Muscle of back (tissue), 11 donors: ENCODE results near the gene ACADL. TPM values are rescaled to one million over a fixed set of nuclear protein-coding genes. Genes with fewer than 3 reads are reported as not detected.
"Not testable (repeated sequence)": the region's sequence is repeated elsewhere in the genome, so short reads cannot be mapped to it uniquely, and the experiment has no call there.

Experiments used
- DNase-seq, 3 donors: peaks; one replicate each; pipeline versions ENCODE4 v3.0.0 to v3.0.0-alpha.2; 2013
- polyA plus RNA-seq, 10 donors: library from polyadenylated mRNA; unstranded; fragments of 120-200 nt; gene quantifications; one replicate each; pipeline ENCODE4 v1.2.1, GENCODE V29; 2013; ENCODE audit not compliant: insufficient read length in 10 of 10

Gene ACADL
- polyA plus RNA-seq, 10 donors, result 3.4 to 11.8 (median 8.3) TPM

DNA sequence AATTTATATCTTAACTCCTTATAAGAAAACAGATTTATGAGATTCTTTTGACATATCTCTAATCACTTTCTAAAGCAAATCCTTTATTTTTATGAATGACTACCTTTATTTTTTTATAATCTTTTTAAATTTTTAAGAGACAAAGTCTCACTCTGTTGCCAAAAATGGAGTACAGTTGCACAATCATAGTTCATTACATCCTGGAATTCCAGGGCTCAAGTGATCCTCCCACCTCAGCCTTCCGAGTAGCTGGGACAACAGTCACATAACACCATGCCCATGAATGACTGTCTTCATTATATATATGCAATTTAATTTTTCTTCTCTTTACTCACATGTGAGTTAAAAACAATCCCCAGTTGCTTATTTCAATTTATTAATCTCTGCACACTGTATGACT, 21.7 kb downstream of the ACADL start:
- DNase-seq, result no peak

DNA sequence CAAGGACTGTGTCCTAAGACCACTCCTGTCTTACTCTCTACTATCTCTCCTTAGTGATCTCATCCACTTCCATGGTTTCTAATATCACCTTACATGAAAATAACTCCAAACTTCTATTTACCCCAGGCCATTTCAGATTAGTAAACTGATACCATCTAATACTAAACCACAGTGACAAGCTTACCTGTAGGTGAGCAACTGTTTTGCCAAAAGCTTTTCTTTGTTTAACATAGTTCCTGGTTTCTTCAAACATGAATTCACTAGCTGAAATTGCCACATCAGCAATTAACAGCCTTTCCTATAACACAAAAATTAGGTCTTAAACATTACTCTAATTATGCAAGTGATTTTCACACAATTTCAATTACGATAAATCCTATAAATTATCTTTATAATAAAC, 22.1 kb downstream of the ACADL start:
- no peak for DNase-seq

DNA sequence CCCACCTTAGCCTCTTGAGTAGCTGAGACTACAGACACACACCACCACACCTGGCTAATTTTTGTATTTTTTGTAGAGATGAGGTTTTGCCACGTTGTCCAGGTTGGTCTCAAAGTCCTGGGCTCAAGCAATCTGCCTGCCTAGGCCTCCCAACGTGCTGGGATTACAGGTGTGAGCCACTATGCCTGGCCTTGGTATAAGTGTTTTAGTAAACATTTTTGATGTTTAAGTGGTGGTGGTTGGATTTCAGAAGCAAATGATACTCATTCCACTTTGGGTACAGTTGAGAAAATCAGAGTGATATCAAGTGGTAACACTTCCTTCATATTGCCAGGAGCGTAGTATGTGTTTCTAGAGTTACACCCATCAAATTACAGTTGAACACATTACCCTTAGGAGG, 25.4 kb downstream of the ACADL start:
- DNase-seq, result no peak

DNA sequence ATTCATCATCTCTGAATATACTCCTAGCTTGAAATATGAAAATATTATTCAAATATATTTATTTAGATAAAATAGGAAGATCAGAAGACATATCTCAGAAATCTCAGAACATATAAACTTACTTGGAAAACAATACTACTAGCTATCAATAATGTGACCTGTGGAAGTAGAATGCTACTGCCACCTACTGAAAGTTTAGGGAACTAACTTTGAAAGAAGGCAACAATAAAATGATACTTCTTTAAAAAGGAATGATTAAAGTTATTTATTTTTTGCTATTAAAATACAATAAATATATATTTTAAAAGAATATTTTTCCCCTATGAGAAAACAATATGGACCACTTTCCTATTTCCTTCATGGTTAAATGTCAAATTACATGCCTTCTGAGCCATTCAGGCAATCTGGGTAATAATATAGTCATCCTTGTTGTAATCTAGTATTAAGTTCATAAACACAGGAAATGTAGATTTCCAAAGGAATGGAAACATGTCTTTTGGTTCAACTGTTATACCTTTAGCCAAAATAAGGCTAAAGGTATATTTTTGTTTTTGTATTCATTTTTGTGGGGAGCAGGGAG, 26.0 kb downstream of the ACADL start:
- peak; percentile 10 to 22 (median 17) for DNase-seq

DNA sequence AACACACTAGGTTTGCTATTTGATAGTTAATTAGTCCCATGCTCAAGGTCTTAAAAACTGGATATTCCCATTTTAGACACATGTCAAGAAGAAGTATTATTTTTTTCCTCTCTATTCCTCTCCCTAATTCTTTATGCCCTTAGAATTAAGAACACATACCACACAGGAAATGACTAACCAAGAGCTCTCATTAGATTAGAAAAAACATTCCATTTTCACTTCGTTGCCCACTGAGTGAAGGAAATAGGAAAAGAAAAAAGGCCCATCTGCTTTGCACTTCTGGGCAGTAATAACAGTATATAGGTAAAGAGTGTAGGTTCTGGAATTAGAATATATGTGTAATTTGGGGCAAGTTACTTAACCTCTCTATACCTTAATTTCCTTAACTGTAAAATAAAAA, 26.9 kb downstream of the ACADL start:
- DNase-seq, result no peak

DNA sequence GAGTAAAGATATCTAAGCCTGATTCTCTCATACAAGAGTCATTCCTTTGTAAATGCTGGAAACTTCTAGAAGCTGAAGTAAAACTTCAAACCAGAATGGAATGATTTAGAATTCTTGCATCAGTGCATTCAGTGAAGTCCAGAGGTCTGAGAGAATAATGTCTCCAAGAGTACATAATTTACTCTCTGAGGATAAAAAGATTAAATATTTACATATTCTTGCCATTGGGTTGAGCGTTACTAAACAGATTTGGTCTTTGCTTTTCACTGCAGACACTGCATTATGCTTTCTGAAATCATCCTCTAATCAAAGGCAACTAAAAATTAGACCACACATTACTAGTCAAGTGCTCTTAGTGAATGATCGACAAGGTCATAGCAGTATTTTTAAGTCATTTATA, 27.5 kb downstream of the ACADL start:
- no peak for DNase-seq

DNA sequence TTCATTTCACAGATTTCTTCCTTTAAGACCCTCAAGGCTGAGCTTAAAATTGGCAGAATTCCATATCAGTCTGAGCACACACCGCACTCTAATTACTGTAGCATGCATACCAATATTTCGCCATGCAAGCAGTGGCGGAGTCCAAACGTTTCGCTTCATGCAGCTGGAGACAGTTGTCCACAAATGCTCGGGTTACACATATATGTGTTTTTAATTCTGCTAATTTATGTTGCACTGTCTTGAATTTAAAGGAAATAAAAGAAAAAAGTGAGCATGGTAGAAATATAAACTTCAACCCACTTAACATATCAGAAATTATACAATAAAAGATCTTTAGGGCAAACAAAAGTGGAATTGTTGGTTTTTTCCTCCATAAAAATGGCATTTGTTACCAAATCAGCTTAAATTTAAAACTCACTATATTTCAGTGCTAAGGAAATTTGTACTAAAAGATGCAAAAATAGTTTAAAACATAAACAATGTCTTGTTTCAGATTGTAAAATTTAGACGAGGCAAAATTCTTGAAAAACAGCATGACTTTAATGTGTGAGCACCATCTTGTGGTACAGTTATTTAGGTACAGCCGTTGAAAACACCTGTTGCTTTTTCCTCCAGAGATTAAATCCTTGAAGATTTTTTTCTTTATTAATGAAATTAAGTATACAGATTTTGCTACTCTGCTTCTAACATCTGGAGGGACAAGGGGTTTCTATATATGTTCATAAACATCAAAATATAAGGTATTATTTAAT, 30.0 kb downstream of the ACADL start:
- DNase-seq, result peak; percentile 30 to 54 (median 47)

DNA sequence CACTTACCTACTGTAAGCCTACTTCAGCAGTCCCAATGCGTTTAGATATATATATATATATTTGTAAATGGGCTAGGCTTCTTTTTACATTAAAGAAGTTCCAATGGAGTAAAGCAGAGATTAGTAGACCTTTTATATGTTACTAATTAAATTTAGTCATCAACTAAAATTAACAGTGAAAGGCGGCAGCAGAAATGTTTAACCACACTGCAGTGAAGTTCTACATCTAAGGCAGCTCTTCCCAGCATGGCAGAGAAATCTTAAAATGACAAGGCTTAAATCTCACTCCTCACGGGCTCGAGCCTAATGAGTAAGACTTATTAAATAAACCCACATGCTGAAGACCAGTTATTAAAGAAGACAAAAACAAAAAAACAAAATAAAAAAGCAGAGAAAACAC, 34.9 kb downstream of the ACADL start:
- no peak for DNase-seq

DNA sequence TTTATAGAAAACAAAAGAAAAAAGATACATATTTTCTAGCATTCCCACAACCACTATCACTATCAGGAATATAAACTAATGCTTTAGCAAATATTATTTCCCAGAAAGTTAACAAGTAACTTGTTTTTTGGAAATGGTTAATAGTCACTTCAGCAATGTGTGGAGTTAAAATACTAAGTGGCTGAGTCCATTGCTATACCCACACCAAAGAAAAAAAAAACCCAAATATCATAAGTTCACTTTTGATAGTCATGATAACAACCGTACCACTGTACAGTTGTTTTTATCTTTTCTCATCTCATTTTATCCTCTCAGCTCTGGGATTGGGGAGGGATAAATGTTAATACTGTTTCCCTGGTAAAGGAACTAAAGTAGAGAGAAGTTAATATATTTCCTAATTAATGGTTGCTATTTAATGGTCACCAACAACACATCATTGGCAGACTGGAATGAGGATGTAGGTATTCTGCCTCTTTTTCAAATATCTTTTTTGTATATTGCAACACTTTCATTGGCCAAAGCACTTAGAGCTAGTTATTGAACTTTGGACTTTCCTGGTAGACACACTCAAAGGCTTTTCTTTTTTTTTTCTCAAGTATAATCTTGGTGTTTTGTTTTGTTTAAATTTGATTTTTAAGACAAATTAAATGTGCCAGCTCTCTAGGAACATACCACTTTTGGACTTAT, 35.7 kb downstream of the ACADL start:
- DNase-seq, result no peak

DNA sequence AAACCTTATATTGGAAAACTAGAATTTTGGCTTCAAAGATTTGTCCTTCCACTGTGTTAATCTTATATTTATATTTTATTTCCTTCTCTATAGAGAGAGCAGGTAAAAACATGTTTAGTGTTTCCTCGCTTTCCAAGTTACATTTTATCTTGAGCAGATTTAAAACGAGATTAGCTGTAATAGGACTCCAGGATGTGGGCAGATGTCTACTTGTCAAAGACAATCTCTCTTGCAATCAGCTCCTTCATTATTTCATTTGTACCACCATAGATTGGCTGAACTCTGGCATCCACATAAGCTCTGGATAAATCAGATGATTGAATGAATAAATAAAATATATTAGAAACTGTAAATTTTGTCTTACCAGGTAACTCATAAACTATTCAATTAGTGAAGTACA, 36.5 kb downstream of the ACADL start:
- DNase-seq, result no peak

DNA sequence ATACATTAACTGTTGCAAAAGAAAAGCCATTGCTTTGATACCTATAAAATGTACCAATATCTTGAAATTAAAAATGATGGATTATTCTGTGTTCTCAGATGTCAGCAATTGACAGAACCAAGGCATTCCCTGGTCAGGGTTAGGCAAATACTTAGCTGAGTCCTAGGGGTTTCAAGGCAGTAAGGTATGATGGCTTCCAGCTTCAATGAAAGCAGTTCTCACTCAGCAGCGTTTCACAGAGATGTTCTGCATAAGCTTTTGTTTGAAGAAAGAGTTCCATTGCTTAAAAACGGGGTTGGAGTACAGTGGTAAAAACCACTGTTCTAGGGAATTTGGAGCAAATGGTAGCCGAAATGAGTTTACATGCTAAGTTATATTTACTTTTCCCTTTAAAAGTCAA, 37.1 kb downstream of the ACADL start:
- no peak for DNase-seq

DNA sequence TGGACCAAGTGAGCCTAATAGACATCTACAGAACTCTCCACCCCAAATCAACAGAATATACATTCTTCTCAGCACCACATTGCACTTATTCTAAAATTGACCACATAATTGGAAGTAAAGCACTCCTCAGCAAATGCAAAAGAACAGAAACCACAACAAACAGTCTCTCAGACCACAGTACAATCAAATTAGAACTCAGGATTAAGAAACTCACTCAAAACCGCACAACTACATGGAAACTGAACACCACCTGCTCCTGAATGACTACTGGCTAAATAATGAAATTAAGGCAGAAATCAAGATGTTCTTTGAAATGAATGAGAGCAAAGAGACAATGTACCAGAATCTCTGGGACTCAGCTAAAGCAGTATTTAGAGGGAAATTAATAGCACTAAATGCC, 41.3 kb downstream of the ACADL start:
- DNase-seq, result not testable (repeated sequence)

DNA sequence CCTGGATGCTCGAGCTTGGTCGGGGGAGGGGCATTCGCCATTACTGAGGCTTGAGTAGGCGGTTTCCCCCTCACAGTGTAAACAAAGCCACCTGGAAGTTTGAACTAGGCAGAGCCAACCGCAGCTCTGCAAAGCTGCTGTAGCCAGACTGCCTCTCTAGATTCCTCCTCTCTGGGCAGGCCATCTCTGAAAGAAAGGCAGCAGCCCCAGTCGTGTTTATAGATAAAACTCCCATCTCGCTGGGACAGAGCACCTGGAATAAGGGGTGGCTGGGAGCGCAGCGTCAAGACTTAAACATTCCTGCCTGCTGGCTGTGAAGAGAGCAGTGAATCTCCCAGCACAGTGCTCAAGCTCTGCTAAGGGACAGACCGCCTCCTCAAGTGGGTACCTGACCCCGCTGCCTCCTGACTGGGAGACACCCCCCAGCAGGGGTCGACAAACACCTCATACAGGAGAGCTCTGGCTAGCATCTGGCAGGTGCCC, 43.6 kb downstream of the ACADL start:
- DNase-seq, result not testable (repeated sequence)

DNA sequence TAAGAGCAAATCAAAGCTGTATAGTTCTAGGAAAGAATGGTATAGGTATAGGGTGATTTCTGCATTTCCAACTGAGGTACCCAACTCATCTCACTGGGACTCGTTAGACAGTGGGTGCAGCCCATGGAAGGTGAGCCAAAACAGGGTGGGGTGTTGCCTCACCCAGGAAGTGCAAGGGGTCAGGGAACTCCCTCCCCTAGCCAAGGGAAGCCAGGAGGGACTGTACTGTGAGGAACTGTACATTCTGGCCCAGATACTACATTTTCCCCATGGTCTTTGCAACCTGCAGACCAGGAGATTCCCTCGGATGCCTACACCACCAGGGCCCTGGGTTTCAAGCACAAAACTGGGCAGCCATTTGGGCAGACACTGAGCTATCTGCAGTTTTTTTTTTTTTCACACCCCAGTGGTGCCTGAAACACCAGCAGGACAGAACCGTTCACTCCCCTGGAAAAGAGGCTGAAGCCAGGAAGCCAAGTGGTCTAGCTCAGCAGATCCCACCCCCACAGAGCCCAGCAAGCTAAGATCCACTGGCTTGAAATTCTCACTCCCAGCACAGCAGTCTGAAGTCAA, 44.1 kb downstream of the ACADL start:
- DNase-seq, result not testable (repeated sequence)

DNA sequence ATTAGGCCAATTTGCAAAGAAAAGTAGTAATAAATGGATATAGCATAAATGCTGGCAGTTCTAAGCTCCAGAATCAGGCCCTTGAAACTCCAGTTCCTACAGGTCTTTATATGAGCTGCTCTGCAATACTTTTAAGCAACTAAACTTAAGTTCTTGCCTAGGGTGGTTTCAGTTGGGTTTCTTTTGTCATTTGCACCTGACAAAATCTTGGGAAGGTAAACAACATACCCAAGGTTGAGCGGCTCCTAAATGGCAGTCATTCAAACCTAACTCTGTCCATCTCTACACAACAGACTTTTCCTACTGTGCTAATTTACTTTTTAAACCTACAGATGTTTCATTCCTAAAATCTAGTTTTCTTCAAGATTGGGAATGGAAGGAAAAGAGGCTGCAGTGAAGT, 44.8 kb downstream of the ACADL start:
- DNase-seq, result no peak

DNA sequence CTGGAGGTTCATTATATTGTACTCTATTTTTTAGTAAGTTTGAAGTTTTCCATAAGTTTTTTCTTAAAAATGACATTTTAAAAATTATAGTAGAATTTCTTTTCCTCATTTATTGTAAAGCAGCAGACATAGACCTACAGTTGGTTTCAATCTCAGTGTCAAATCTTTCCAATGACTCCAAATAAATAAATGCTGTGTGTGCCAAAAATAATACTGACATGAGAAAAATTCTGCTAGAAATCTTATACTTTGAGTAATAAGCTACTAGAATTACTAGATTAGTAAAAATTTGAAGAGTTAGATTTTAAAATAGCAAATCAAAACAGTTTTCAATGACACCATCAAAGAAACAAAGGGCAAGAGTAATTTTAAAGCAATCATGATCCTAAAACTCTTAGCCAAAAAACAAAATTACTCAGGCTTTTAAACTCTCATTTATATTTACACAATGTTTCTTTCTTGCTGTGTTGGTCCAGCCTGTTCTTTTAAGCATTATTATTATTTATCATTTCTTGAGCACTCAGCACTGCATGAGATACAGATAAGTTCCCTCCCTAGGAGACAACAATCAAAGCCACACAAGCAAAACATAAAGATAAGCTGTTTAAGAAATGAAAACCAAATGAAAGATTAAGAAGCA, 45.8 kb downstream of the ACADL start:
- no peak for DNase-seq

DNA sequence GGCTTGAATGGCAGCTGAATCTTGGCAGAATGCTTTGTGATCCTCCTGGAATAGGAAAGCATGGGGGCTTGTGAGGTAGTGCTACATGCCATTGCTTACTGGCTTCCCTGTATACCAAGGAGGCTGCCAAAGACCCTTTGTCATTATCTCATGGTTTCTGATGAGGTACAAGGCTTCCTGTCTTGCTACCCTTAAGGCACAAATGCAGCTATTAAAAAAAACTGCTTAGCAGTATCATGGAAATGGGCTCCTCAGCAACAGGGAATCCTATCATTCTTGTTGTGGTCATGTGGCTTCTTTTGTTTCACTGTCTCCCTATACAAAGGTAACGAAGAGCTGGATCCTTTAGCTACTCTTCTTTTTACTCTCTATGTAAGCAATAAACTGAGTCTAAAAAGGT, 47.5 kb downstream of the ACADL start:
- no peak for DNase-seq

DNA sequence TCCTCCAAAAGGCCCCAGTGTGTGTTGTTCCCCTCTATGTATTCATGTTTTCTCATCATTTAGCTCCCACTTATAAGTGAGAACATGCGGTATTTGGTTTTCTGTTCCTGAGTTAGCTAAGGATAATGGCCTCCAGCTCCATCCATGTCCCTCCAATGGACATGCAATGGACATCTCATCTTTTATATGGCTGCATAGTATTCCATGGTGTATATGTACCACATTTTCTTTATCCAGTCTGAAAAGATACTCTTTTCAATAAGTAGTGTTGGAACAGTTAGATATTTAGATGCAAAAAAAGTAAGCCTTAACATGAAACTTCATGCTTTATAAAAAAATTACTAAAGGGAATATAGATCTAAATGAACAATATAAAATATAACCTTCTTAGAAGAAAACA, 48.1 kb downstream of the ACADL start:
- not testable (repeated sequence) for DNase-seq

DNA sequence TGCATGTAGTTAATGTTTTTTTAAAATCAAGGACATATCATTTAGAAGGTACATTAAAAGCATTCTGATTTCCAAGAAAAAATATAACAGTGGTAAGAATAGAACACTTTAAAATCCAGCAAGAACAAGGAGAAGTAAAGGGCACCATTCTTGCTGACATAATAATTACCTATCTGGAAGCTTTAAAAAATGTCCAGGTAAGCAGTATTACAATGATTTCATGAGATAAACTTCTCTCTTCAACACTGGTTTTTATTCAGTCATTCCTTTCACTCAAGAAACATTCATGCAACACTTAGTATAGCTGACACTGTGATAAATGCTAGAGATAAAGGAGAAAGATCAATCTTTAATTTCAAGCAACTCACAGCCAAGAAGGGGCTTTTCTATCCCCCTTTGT, 51.2 kb downstream of the ACADL start:
- DNase-seq, result no peak

DNA sequence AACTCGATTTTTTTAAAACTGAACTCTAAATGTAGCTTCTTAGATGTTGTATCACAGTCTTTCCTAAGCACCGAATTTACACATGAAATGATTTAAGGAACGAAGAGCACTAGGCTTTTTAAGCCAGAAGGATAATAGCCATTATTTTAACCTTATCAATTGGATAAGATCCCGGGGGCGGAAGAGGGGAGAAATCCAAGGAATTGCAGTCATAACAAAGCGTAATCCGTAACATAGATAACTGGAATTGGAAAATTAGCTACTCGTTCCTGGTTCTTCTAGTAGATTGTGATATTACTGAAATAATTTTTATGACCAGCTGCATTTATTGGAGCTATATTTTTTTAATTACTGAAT, 53.0 kb downstream of the ACADL start:
- DNase-seq, result peak in 1 of 3 donors; percentile 41

DNA sequence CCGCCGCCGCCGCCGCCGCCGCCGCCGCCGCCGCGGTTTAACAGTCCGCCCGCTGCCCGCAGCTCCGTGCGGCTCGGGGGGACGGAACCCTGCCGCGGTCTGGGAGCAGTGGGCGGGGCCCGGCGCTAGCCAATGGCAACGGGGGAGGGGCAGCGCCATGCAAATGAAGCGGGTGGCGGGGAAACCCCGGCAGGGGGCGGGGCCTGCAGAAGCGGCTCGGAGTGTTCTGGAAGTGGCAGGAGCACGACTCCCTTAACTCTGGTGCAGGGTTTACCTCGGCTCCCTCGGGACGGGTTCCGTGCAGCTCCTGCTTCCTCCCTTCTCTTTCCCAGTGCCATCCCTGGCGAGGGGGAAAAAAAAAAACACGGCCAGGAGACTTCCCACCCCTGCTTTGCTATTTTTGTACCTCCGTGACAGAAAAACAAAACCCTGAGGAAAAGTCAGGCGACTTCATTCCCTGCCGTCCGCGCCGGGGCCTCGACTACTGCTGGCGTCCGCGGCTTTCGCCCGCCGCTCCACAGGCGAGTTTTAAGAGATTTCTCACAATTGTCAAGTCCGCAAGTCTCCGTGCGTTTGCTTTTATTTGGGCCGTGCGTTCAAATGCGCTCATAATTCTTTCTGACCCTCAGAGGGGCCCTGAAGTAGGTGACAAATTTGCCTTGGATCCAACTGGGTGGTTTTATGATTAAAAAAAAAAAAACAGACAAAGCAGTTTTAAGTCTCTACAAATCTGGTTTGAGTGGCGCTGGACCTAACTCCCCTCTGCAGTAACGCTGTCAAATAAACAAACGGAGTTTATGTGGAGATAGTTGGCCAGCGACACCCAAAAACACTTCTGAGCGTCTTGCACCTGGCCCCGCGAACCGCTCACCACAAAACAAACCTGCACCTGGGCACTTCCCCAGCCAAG, 53.7 kb downstream of the ACADL start, which contains the start of gene KANSL1L:
Gene KANSL1L (minus strand): TSS at position 101 of the 910 bp plus-strand sequence. CDS start 16,827 bp downstream, outside the sequence.
- DNase-seq, result peak; percentile 96 to 98 (median 97)
